Smooth muscle cell (in vitro differentiated cells): ENCODE results near the gene ACTR3. TPM values are rescaled to one million over a fixed set of nuclear protein-coding genes. Genes with fewer than 3 reads are reported as not detected.

Experiments
- DNase-seq: peaks from one replicate; lab custom pipeline; 2025; ENCODE audit not compliant: unreplicated experiment; lab: John Stamatoyannopoulos, UW
- H2AFZ ChIP-seq: fragments of 200-600 bp; sonication (generic); 2 replicates; pipeline ENCODE4 v1.6.0; 2016; ENCODE audit warnings: antibody characterized with exemption, low read depth, mild to moderate bottlenecking
- H3F3A ChIP-seq: fragments of 200-600 bp; sonication (generic); 2 replicates; pipeline ENCODE4 v1.6.0; 2017; ENCODE audit warnings: antibody characterized with exemption, low read depth
- H3K27ac ChIP-seq: fragments of 200-600 bp; sonication (generic); 2 replicates; pipeline ENCODE4 v1.5.1; 2016; ENCODE audit warnings: low read depth, mild to moderate bottlenecking
- H3K27me3 ChIP-seq: fragments of 200-600 bp; sonication (generic); 2 replicates; pipeline ENCODE4 v1.6.1; 2016; ENCODE audit warnings: low read depth, mild to moderate bottlenecking
- H3K36me3 ChIP-seq: fragments of 200-600 bp; sonication (generic); 2 replicates; pipeline ENCODE4 v1.5.1; 2016; ENCODE audit warnings: low read depth
- H3K4me1 ChIP-seq: fragments of 200-600 bp; sonication (generic); 2 replicates; pipeline ENCODE4 v1.5.1; 2016; ENCODE audit warnings: low read depth
- H3K4me2 ChIP-seq: fragments of 200-600 bp; sonication (generic); 2 replicates; pipeline ENCODE4 v1.6.0; 2016; ENCODE audit warnings: mild to moderate bottlenecking
- H3K4me3 ChIP-seq: fragments of 200-600 bp; sonication (generic); 2 replicates; pipeline ENCODE4 v1.5.1; 2016; ENCODE audit warnings: mild to moderate bottlenecking
- H3K79me2 ChIP-seq: fragments of 200-600 bp; sonication (generic); 2 replicates; pipeline ENCODE4 v1.6.0; 2016; ENCODE audit warnings: low read depth, mild to moderate bottlenecking
- H3K9ac ChIP-seq: fragments of 200-600 bp; sonication (generic); 2 replicates; pipeline ENCODE4 v1.6.0; 2016; ENCODE audit warnings: low read depth
- H3K9me3 ChIP-seq: fragments of 200-600 bp; sonication (generic); replicated peaks from 2 replicates; pipeline ENCODE4 v1.5.1; 2016; ENCODE audit warnings: low read depth
- H4K20me1 ChIP-seq: fragments of 200-600 bp; sonication (generic); 2 replicates; pipeline ENCODE4 v1.6.0; 2016; ENCODE audit warnings: low read depth
- WGBS: methylation state at CpG from one replicate; pipeline ENCODE4 v1.1.7; 2016; ENCODE audit warnings: low lambda C conversion rate; 5-methylcytosine and 5-hydroxymethylcytosine counted together
- polyA plus RNA-seq: library from polyadenylated mRNA; unstranded; fragments of >200 nt; fragmentation: Nextera tagmentation; extraction: Ambion mirVana; gene quantifications from 2 replicates; pipeline ENCODE4 v1.2.1, GENCODE V29; 2016
- small RNA-seq: library from RNA; depleted of rRNA; stranded (forward); fragments of <200 nt; gene quantifications from one replicate; pipeline ENCODE3, GENCODE V24; 2014
- total RNA-seq: library from RNA; depleted of rRNA; stranded (reverse); fragments of >200 nt; gene quantifications from 2 replicates; pipeline ENCODE4 v1.2.3, GENCODE V29; 2014
- TF ChIP-seq, protein P1 (sequence below): fragments of 200-600 bp; sonication (generic); IDR thresholded peaks from 2 replicates; pipeline ENCODE4 v1.5.1; 2017; ENCODE audit warnings: borderline replicate concordance, mild to moderate bottlenecking, antibody characterized with exemption; ENCODE audit not compliant: insufficient read depth, poor library complexity, severe bottlenecking

Gene ACTR3
- total and polyA plus RNA-seq, 2 experiments from 2014 or later: 173 to 263 TPM

DNA sequence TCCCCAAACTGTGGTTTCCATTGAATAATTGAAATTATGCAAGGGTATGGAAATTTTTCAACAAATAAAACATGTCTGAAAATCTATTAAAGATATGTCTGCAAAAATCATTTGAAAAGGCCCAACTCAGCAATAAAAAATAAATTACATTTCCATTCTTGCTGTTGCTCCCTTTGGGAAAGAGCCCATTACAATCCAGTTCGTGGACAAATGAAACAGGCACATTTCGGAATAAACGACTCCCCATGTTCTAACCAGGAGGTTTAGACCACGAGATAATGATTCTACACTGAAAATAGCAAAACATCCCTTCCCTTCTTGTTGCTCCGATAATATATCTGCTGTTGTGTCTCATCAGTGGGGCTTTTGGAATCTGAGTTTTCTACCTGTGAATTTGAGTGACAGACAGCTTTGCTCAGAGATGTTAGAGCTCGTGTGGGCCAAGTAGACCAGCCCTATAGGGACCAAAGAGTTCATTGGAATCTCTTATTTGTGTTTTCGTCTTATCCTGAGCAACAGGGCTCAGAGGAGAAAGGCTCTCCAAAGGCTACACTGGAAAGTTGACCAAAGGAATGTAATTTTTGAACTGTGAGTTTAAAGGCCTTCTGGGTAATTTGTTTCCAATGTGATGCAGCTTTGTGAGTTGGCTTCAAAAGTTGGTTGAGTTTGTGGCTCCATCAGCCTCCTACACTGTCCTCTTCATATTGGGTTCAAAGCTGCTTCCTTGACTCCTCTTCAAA is 119.5 kb downstream of the ACTR3 start:
- H3K9ac ChIP-seq: no peak overlapping the region
- TF ChIP-seq, protein P1, sequence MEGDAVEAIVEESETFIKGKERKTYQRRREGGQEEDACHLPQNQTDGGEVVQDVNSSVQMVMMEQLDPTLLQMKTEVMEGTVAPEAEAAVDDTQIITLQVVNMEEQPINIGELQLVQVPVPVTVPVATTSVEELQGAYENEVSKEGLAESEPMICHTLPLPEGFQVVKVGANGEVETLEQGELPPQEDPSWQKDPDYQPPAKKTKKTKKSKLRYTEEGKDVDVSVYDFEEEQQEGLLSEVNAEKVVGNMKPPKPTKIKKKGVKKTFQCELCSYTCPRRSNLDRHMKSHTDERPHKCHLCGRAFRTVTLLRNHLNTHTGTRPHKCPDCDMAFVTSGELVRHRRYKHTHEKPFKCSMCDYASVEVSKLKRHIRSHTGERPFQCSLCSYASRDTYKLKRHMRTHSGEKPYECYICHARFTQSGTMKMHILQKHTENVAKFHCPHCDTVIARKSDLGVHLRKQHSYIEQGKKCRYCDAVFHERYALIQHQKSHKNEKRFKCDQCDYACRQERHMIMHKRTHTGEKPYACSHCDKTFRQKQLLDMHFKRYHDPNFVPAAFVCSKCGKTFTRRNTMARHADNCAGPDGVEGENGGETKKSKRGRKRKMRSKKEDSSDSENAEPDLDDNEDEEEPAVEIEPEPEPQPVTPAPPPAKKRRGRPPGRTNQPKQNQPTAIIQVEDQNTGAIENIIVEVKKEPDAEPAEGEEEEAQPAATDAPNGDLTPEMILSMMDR: no peak
- no peak for DNase-seq
- WGBS: 92% methylated on average over 7 of the region's 7 CpGs
- H3F3A ChIP-seq: no peaks in the 10 kb centered on the region
- no peaks in the 10 kb centered on the region for H3K4me1 ChIP-seq
- no peak overlapping the region for H3K27ac ChIP-seq
- H3K79me2 ChIP-seq: no peaks in the 10 kb centered on the region
- no peaks in the 10 kb centered on the region for H3K27me3 ChIP-seq
- no peaks in the 10 kb centered on the region for H3K36me3 ChIP-seq
- H3K4me2 ChIP-seq: no peak overlapping the region
- no peak overlapping the region for H3K4me3 ChIP-seq
- H4K20me1 ChIP-seq: no peaks in the 10 kb centered on the region
- no peak overlapping the region for H2AFZ ChIP-seq
- no peaks in the 10 kb centered on the region for H3K9me3 ChIP-seq

DNA sequence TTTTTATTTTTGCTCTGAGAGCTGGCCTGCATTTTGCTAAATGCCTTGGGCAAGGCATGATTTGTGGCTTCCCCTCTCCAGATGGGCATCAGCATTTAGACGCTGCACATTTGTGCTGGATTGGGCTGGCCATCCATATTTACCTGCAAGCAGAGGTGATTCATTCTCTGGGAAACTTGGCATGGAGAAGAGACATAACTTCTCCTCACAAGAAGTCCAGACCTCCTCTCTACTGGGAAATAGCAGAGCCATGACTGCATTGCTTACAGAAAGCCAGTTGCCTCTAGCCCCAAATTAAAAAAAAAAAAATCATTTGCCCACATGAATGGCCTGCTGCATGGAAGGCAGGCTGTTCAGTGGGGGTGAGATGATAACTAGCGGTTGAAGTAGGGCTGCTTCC is 120.1 kb downstream of the ACTR3 start:
- Histone ChIP-seq H3F3A (no peaks in the 10 kb centered on the region), H3K36me3 (no peaks in the 10 kb centered on the region), H3K4me1 (no peaks in the 10 kb centered on the region), H3K4me2 (no peak overlapping the region), H3K9me3 (no peaks in the 10 kb centered on the region), H3K79me2 (no peaks in the 10 kb centered on the region), H3K27me3 (no peaks in the 10 kb centered on the region), H3K4me3 (no peak overlapping the region), H2AFZ (no peak overlapping the region), H3K9ac (no peak overlapping the region), H3K27ac (no peak overlapping the region), H4K20me1 (no peaks in the 10 kb centered on the region)
- WGBS: 77% methylated on average over 2 of the region's 2 CpGs
- TF ChIP-seq, protein P1: no peak
- DNase-seq: no peak

DNA sequence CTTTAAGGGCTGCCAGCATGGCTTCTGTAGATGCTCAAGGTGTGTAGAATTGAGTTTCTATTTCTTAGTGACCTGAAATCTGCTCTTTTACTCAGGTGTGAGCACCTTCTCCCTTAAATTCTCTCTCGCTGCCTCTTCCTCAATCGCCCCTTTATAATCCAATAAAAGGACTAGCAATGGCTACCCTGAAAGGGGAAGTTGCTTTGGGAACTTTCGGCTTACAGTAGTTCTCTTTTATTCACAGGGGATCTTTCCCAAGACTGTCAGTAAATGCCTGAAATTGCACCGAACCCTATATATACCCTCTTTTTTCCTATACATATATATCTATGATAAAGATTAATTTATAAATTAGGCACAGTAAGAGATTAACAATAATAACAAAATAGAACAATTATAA is 121.8 kb downstream of the ACTR3 start:
- Histone ChIP-seq H3K4me3 (no peak overlapping the region), H2AFZ (no peak overlapping the region), H3K27me3 (no peaks in the 10 kb centered on the region), H4K20me1 (no peaks in the 10 kb centered on the region), H3K4me2 (no peak overlapping the region), H3K36me3 (no peaks in the 10 kb centered on the region), H3K4me1 (no peaks in the 10 kb centered on the region), H3K9ac (no peak overlapping the region), H3K27ac (no peak overlapping the region), H3K9me3 (no peaks in the 10 kb centered on the region), H3F3A (no peaks in the 10 kb centered on the region), H3K79me2 (no peaks in the 10 kb centered on the region)
- WGBS: 66% methylated on average over 4 of the region's 4 CpGs
- TF ChIP-seq, protein P1: no peak
- DNase-seq: no peak

Small RNAs within 50 kb of the gene (small RNA-seq; reads per million reads assigned to genes)
- not detected for gene RF00012

Other genes starting within 250 kb of the ACTR3 start
- gene SLC35F5, start 133.4 kb upstream of the ACTR3 start, total RNA-seq: 83.7 and 121 TPM in 2 replicates
- 40.0 and 47.8 TPM in 2 replicates for gene SLC35F5, start 133.4 kb upstream of the ACTR3 start, polyA plus RNA-seq